Measurements from ENCODE around the gene TRIM22. TPM values are rescaled to one million over a fixed set of nuclear protein-coding genes. Genes with fewer than 3 reads are reported as not detected.
"Not testable (repeated sequence)": the region's sequence is repeated elsewhere in the genome, so short reads cannot be mapped to it uniquely, and the experiment has no call there.

TRIM22 gene
- total RNA-seq, 2 experiments from 2014 or later: 213 to 221 TPM

- H3K4me3 Mint-ChIP-seq, CTCF ChIA-PET, H3K27ac Mint-ChIP-seq, H3K9me3 Mint-ChIP-seq, DNase-seq, H3K27me3 Mint-ChIP-seq: not testable (repeated sequence)
- POLR2A ChIA-PET: interaction anchor here (0.9 to 3.4 kb wide), 3 partner anchors 9 to 61 kb away, joined by 3 to 25 read pairs (median 3); partner anchors contain the start of gene TRIM34
- Mint-ChIP-seq H3K36me3 (ENCODE audit: low read depth) (peaks cover 35% of the 10 kb centered on the region), H3K4me1 (peaks cover 37% of the 10 kb centered on the region)
Measured at GRCh38 chr11:5682890-5683441, 6.6 kb upstream of the TRIM22 start.

- H3K9me3 Mint-ChIP-seq, H3K27me3 Mint-ChIP-seq: not testable (repeated sequence)
- peak; percentile 52 for DNase-seq
- H3K36me3 Mint-ChIP-seq (ENCODE audit: low read depth): peaks cover 29% of the 10 kb centered on the region
- ChIA-PET CTCF (interaction anchor here (1.4 to 1.9 kb wide), 4 partner anchors 30 to 680 kb away, joined by 3 to 10 read pairs (median 8); partner anchors contain the start of genes OR52N2 and TRIM34), POLR2A (interaction anchor here (0.9 to 3.4 kb wide), 7 partner anchors 8 to 62 kb away, joined by 3 to 25 read pairs (median 3); partner anchors contain the start of gene TRIM34)
- peak overlapping the region; percentile 91 for H3K4me3 Mint-ChIP-seq
- peak overlapping the region; percentile 90 for H3K27ac Mint-ChIP-seq
- H3K4me1 Mint-ChIP-seq: peaks cover 40% of the 10 kb centered on the region
Measured at GRCh38 chr11:5683620-5684019, 6.0 kb upstream of the TRIM22 start.

GRCh38 chr11:5684036-5684645 is 5.4 kb upstream of the TRIM22 start:
- ChIA-PET CTCF (interaction anchor here (0.6 to 1.9 kb wide), 6 partner anchors 9 to 679 kb away, joined by 3 to 10 read pairs (median 5); partner anchors contain the start of genes OR52N2 and TRIM34), POLR2A (interaction anchor here (0.9 to 3.4 kb wide), 8 partner anchors 12 to 62 kb away, joined by 3 to 25 read pairs (median 5); partner anchors contain the start of gene TRIM34)
- H3K27ac Mint-ChIP-seq: peak overlapping the region; percentile 90
- H3K36me3 Mint-ChIP-seq (ENCODE audit: low read depth): peaks cover 23% of the 10 kb centered on the region
- peak overlapping the region; percentile 91 for H3K4me3 Mint-ChIP-seq
- H3K9me3 Mint-ChIP-seq: no peaks in the 10 kb centered on the region
- no peaks in the 10 kb centered on the region for H3K27me3 Mint-ChIP-seq
- peaks cover 39% of the 10 kb centered on the region for H3K4me1 Mint-ChIP-seq
- DNase-seq: no peak

- Mint-ChIP-seq H3K27ac (peak within 1 kb of the TSS; percentile 90), H3K4me3 (peak within 1 kb of the TSS; percentile 91), H3K4me1 (peaks cover 39% of the 10 kb centered on the region), H3K27me3 (no peaks in the 10 kb centered on the region), H3K36me3 (ENCODE audit: low read depth) (peaks cover 19% of the 10 kb centered on the region), H3K9me3 (no peaks in the 10 kb centered on the region)
- peak; percentile 83 for DNase-seq
- ChIA-PET POLR2A (interaction anchor here (0.9 to 3.4 kb wide), 7 partner anchors 11 to 59 kb away, joined by 3 to 25 read pairs (median 5); partner anchors contain the start of gene TRIM34), CTCF (interaction anchor here (0.6 to 1.9 kb wide), 8 partner anchors 9 to 678 kb away, joined by 3 to 10 read pairs (median 4); partner anchors contain the start of genes OR52N2 and TRIM34)
Measured at GRCh38 chr11:5684646-5685362, 4.8 kb upstream of the TRIM22 start, which contains the start of gene TRIM5. Gene TRIM5 (minus strand): TSS chr11:5685074. CDS start chr11:5680177, 4,897 bp downstream.

- ChIA-PET POLR2A (interaction anchor here (3.4 kb wide), 1 partner anchor 61 kb away, joined by 25 read pairs; the partner anchor contains the start of gene TRIM34), CTCF (no interaction called here)
- H3K27ac Mint-ChIP-seq: no peak overlapping the region
- peaks cover 25% of the 10 kb centered on the region for H3K36me3 Mint-ChIP-seq (ENCODE audit: low read depth)
- H3K27me3 Mint-ChIP-seq: no peaks in the 10 kb centered on the region
- no peak for DNase-seq
- H3K4me1 Mint-ChIP-seq: peaks cover 36% of the 10 kb centered on the region
- H3K9me3 Mint-ChIP-seq: no peaks in the 10 kb centered on the region
- H3K4me3 Mint-ChIP-seq: no peak overlapping the region
Measured at GRCh38 chr11:5686426-5686825, 3.2 kb upstream of the TRIM22 start.

GRCh38 chr11:5688482-5688881 is 1.1 kb upstream of the TRIM22 start:
- no peak for DNase-seq
- Mint-ChIP-seq H3K27ac (no peak overlapping the region), H3K4me1 (peaks cover 42% of the 10 kb centered on the region), H3K27me3 (no peaks in the 10 kb centered on the region), H3K9me3 (no peaks in the 10 kb centered on the region), H3K36me3 (ENCODE audit: low read depth) (peaks cover 38% of the 10 kb centered on the region), H3K4me3 (no peak overlapping the region)
- ChIA-PET POLR2A (interaction anchor here (1.5 to 1.6 kb wide), 2 partner anchors 12 to 61 kb away, joined by 4 to 8 read pairs; no protein-coding TSS in a partner anchor), CTCF (interaction anchor here (1.0 kb wide), 1 partner anchor 88 kb away, joined by 3 read pairs; no protein-coding TSS in a partner anchor)

- H3K4me1 Mint-ChIP-seq: peaks cover 44% of the 10 kb centered on the region
Measured at GRCh38 chr11:5690216-5690615, 626 bp downstream of the TRIM22 start.

GRCh38 chr11:5690736-5691135 is 1.1 kb downstream of the TRIM22 start:
- Mint-ChIP-seq H3K4me3 (peak overlapping the region; percentile 96), H3K4me1 (peaks cover 43% of the 10 kb centered on the region), H3K9me3 (no peaks in the 10 kb centered on the region), H3K27ac (peak overlapping the region; percentile 94), H3K36me3 (ENCODE audit: low read depth) (peaks cover 46% of the 10 kb centered on the region), H3K27me3 (no peaks in the 10 kb centered on the region)
- no peak for DNase-seq
- CTCF ChIA-PET: interaction anchor here (0.8 kb wide), 1 partner anchor 20 kb away, joined by 3 read pairs; no protein-coding TSS in a partner anchor
- POLR2A ChIA-PET: interaction anchor here (1.1 to 3.2 kb wide), 9 partner anchors 11 to 629 kb away, joined by 3 to 22 read pairs (median 4); partner anchors contain the start of genes CAVIN3 and TRIM34

More at GRCh38 chr11:5690216-5690615, 626 bp downstream of the TRIM22 start:
- H3K9me3 Mint-ChIP-seq: no peaks in the 10 kb centered on the region
- POLR2A ChIA-PET: interaction anchor here (1.0 to 3.2 kb wide), 14 partner anchors 11 to 1055 kb away, joined by 3 to 22 read pairs (median 3); partner anchors contain the start of genes CAVIN3, TAF10 and TRIM34
- peak overlapping the region; percentile 94 for H3K27ac Mint-ChIP-seq
- peak overlapping the region; percentile 96 for H3K4me3 Mint-ChIP-seq
- CTCF ChIA-PET: no interaction called here
- DNase-seq: no peak
- H3K36me3 Mint-ChIP-seq (ENCODE audit: low read depth): peaks cover 45% of the 10 kb centered on the region
- H3K27me3 Mint-ChIP-seq: no peaks in the 10 kb centered on the region

GRCh38 chr11:5691238-5691963 is 1.8 kb downstream of the TRIM22 start:
- not testable (repeated sequence) for H3K9me3 Mint-ChIP-seq, DNase-seq, H3K27me3 Mint-ChIP-seq
- CTCF ChIA-PET: interaction anchor here (0.8 kb wide), 1 partner anchor 20 kb away, joined by 3 read pairs; no protein-coding TSS in a partner anchor
- peaks cover 52% of the 10 kb centered on the region for H3K36me3 Mint-ChIP-seq (ENCODE audit: low read depth)
- POLR2A ChIA-PET: interaction anchor here (1.0 to 3.2 kb wide), 6 partner anchors 8 to 67 kb away, joined by 3 to 22 read pairs (median 5); partner anchors contain the start of gene TRIM34
- peak overlapping the region; percentile 94 for H3K27ac Mint-ChIP-seq
- peak overlapping the region; percentile 96 for H3K4me3 Mint-ChIP-seq
- peaks cover 44% of the 10 kb centered on the region for H3K4me1 Mint-ChIP-seq

GRCh38 chr11:5691964-5692361 is 2.4 kb downstream of the TRIM22 start:
- POLR2A ChIA-PET: interaction anchor here (1.0 to 3.2 kb wide), 2 partner anchors 9 to 13 kb away, joined by 3 to 15 read pairs; no protein-coding TSS in a partner anchor
- no peaks in the 10 kb centered on the region for H3K27me3 Mint-ChIP-seq
- peaks cover 56% of the 10 kb centered on the region for H3K36me3 Mint-ChIP-seq (ENCODE audit: low read depth)
- H3K27ac Mint-ChIP-seq: peak overlapping the region; percentile 94
- peak overlapping the region; percentile 96 for H3K4me3 Mint-ChIP-seq
- H3K9me3 Mint-ChIP-seq: no peaks in the 10 kb centered on the region
- DNase-seq: no peak
- CTCF ChIA-PET: no interaction called here
- peaks cover 44% of the 10 kb centered on the region for H3K4me1 Mint-ChIP-seq

- Mint-ChIP-seq H3K4me3 (no peak overlapping the region), H3K27ac (no peak overlapping the region), H3K36me3 (ENCODE audit: low read depth) (peaks cover 76% of the 10 kb centered on the region), H3K27me3 (no peaks in the 10 kb centered on the region), H3K9me3 (no peaks in the 10 kb centered on the region), H3K4me1 (peaks cover 31% of the 10 kb centered on the region)
- CTCF ChIA-PET: no interaction called here
- no peak for DNase-seq
- POLR2A ChIA-PET: interaction anchor here (1.7 to 4.2 kb wide), 2 partner anchors 10 to 70 kb away, joined by 4 to 19 read pairs; partner anchors contain the start of genes TRIM34 and TRIM5
Measured at GRCh38 chr11:5694642-5695041, 5.1 kb downstream of the TRIM22 start.

Data from activated CD4-positive, alpha-beta memory T cell treated with anti-CD3 and anti-CD28 coated beads, Interleukin-2, amount 10 ng/mL, durations not matched to agents 7 days and 5 days (primary cell).